ENCODE results near the gene ACMSD.

The ACMSD gene

GRCh38 chr2:134910763-134911399, 72.5 kb downstream of the ACMSD start:
- Histone ChIP-seq H3K27ac (no peak overlapping the region), H3K27me3 (no peaks in the 10 kb centered on the region), H3K9me3 (no peaks in the 10 kb centered on the region), H3K4me3 (ENCODE audit: low read depth in 1 of 2, low read length in 1 of 2) (no peak overlapping the region), H3K4me1 (ENCODE audit: control insufficient read depth in 1 of 2, insufficient read depth in 1 of 2, low read depth in 1 of 2, low read length in 1 of 2) (no peaks in the 10 kb centered on the region), H3K36me3 (no peaks in the 10 kb centered on the region)
- TF ChIP-seq CTCF (IDR thresholded peaks at IDR 0.05), result no peak

GRCh38 chr2:134911400-134911785, 73.0 kb downstream of the ACMSD start:
- Histone ChIP-seq H3K27me3 (no peaks in the 10 kb centered on the region), H3K4me3 (ENCODE audit: low read depth in 1 of 2, low read length in 1 of 2) (no peak overlapping the region), H3K4me1 (ENCODE audit: control insufficient read depth in 1 of 2, insufficient read depth in 1 of 2, low read depth in 1 of 2, low read length in 1 of 2) (no peaks in the 10 kb centered on the region), H3K9me3 (no peaks in the 10 kb centered on the region), H3K27ac (no peak overlapping the region), H3K36me3 (no peaks in the 10 kb centered on the region)
- no peak for TF ChIP-seq CTCF (IDR thresholded peaks at IDR 0.05)

- no peak overlapping the region for H3K27ac ChIP-seq
- no peaks in the 10 kb centered on the region for H3K36me3 ChIP-seq
- H3K27me3 ChIP-seq, result no peaks in the 10 kb centered on the region
- no peak overlapping the region for H3K4me3 ChIP-seq (ENCODE audit: low read depth in 1 of 2, low read length in 1 of 2)
- no peaks in the 10 kb centered on the region for H3K9me3 ChIP-seq
- peaks cover 6 to 7% of the 10 kb centered on the region in 2 experiments for H3K4me1 ChIP-seq (ENCODE audit: control insufficient read depth in 1 of 2, insufficient read depth in 1 of 2, low read depth in 1 of 2, low read length in 1 of 2)
- no peak for TF ChIP-seq CTCF (IDR thresholded peaks at IDR 0.05)
Observed at GRCh38 chr2:134912361-134912760, 73.9 kb downstream of the ACMSD start.

- Histone ChIP-seq H3K36me3 (no peaks in the 10 kb centered on the region), H3K4me3 (ENCODE audit: low read depth in 1 of 2, low read length in 1 of 2) (peak overlapping the region; percentile 84 to 92), H3K27me3 (no peaks in the 10 kb centered on the region), H3K9me3 (no peaks in the 10 kb centered on the region), H3K27ac (peak overlapping the region; percentile 95), H3K4me1 (ENCODE audit: control insufficient read depth in 1 of 2, insufficient read depth in 1 of 2, low read depth in 1 of 2, low read length in 1 of 2) (peaks cover 30 to 33% of the 10 kb centered on the region in 2 experiments)
- TF ChIP-seq CTCF (IDR thresholded peaks at IDR 0.05), result no peak
Observed at GRCh38 chr2:134917360-134917865, 79.0 kb downstream of the ACMSD start.

- Histone ChIP-seq H3K27ac (peak overlapping the region; percentile 95), H3K9me3 (no peaks in the 10 kb centered on the region), H3K4me1 (ENCODE audit: control insufficient read depth in 1 of 2, insufficient read depth in 1 of 2, low read depth in 1 of 2, low read length in 1 of 2) (peaks cover 30 to 33% of the 10 kb centered on the region in 2 experiments), H3K4me3 (ENCODE audit: low read depth in 1 of 2, low read length in 1 of 2) (peak overlapping the region; percentile 84 to 92), H3K27me3 (no peaks in the 10 kb centered on the region), H3K36me3 (no peaks in the 10 kb centered on the region)
- TF ChIP-seq CTCF (IDR thresholded peaks at IDR 0.05), result peak; percentile 72
Observed at GRCh38 chr2:134917888-134918525, 79.6 kb downstream of the ACMSD start.
